Panc1 (cell line): ENCODE measurements around the gene IFNG-AS1.

Source experiments
- POLR2AphosphoS5 ChIP-seq: IDR thresholded peaks from 2 replicates; pipeline ENCODE4 v1.6.1; 2012; ENCODE audit warnings: mild to moderate bottlenecking, low read depth, low read length, moderate library complexity
- SIN3A ChIP-seq: IDR thresholded peaks from 2 replicates; pipeline ENCODE4 v1.6.1; 2012; ENCODE audit warnings: low read depth, mild to moderate bottlenecking, low read length, moderate library complexity, borderline replicate concordance; ENCODE audit not compliant: insufficient read depth
- TF ChIP-seq, protein P1 (sequence below): fragments of 450-650 bp; IDR thresholded peaks from 2 replicates; pipeline ENCODE4 v1.5.1; 2017; ENCODE audit warnings: mild to moderate bottlenecking
- TF ChIP-seq, protein P2 (sequence below), 2 experiments: IDR thresholded peaks; 2 replicates each; pipeline ENCODE4 v1.6.1; 2011 to 2012; ENCODE audit warnings: low read depth in 2 of 2, control low read depth in 1 of 2, low read length in 1 of 2, mild to moderate bottlenecking in 1 of 2, moderate library complexity in 1 of 2; ENCODE audit not compliant: insufficient read depth in 1 of 2

DNA sequence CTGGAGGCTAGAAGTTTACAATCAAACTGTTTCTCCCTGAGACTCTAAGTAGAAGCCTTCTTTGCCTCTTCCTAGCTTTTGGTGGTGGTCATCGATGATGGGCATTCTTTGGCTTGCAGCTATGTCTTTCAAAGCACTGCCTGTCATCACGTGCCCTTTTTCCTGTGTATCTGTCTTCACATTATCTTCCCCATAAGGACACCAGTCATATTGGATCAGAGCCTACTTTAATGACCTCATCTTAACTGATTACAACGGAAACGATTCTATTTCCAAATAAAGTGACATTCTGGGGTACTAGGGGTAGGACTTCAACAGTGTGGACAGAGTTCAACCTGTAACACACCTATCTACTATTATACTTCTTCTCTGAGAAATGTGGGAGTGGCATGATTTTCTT is 31.1 kb upstream of the IFNG-AS1 start:
- TF ChIP-seq, protein P1, sequence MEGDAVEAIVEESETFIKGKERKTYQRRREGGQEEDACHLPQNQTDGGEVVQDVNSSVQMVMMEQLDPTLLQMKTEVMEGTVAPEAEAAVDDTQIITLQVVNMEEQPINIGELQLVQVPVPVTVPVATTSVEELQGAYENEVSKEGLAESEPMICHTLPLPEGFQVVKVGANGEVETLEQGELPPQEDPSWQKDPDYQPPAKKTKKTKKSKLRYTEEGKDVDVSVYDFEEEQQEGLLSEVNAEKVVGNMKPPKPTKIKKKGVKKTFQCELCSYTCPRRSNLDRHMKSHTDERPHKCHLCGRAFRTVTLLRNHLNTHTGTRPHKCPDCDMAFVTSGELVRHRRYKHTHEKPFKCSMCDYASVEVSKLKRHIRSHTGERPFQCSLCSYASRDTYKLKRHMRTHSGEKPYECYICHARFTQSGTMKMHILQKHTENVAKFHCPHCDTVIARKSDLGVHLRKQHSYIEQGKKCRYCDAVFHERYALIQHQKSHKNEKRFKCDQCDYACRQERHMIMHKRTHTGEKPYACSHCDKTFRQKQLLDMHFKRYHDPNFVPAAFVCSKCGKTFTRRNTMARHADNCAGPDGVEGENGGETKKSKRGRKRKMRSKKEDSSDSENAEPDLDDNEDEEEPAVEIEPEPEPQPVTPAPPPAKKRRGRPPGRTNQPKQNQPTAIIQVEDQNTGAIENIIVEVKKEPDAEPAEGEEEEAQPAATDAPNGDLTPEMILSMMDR, result no peak
- TF ChIP-seq POLR2AphosphoS5 (no peak), SIN3A (no peak)
- TF ChIP-seq, protein P2, sequence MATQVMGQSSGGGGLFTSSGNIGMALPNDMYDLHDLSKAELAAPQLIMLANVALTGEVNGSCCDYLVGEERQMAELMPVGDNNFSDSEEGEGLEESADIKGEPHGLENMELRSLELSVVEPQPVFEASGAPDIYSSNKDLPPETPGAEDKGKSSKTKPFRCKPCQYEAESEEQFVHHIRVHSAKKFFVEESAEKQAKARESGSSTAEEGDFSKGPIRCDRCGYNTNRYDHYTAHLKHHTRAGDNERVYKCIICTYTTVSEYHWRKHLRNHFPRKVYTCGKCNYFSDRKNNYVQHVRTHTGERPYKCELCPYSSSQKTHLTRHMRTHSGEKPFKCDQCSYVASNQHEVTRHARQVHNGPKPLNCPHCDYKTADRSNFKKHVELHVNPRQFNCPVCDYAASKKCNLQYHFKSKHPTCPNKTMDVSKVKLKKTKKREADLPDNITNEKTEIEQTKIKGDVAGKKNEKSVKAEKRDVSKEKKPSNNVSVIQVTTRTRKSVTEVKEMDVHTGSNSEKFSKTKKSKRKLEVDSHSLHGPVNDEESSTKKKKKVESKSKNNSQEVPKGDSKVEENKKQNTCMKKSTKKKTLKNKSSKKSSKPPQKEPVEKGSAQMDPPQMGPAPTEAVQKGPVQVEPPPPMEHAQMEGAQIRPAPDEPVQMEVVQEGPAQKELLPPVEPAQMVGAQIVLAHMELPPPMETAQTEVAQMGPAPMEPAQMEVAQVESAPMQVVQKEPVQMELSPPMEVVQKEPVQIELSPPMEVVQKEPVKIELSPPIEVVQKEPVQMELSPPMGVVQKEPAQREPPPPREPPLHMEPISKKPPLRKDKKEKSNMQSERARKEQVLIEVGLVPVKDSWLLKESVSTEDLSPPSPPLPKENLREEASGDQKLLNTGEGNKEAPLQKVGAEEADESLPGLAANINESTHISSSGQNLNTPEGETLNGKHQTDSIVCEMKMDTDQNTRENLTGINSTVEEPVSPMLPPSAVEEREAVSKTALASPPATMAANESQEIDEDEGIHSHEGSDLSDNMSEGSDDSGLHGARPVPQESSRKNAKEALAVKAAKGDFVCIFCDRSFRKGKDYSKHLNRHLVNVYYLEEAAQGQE (IDR thresholded peaks at IDR 0.05; ENCODE audit: insufficient read depth in 1 of 2, low read depth in 2 of 2, low read length in 1 of 2), result no peak
